Rectal smooth muscle tissue (tissue), 1 donor: Measurements from ENCODE around the gene DYSF.

Experiments
- H3K27ac ChIP-seq: one replicate; pipeline ENCODE4 v1.7.0; 2013; ENCODE audit warnings: low read depth, low read length, inconsistent platforms
- H3K27me3 ChIP-seq: one replicate; pipeline ENCODE4 v1.7.0; 2013; ENCODE audit warnings: low read length; ENCODE audit not compliant: control insufficient read depth, insufficient read depth
- H3K36me3 ChIP-seq: one replicate; pipeline ENCODE4 v1.7.0; 2013; ENCODE audit warnings: low read length; ENCODE audit not compliant: control insufficient read depth, insufficient read depth
- H3K4me1 ChIP-seq: one replicate; pipeline ENCODE4 v1.7.0; 2013; ENCODE audit warnings: low read length; ENCODE audit not compliant: control insufficient read depth, insufficient read depth
- H3K4me3 ChIP-seq: one replicate; pipeline ENCODE4 v1.7.0; 2013; ENCODE audit warnings: low read length
- H3K9ac ChIP-seq: one replicate; pipeline ENCODE4 v1.7.0; 2013; ENCODE audit warnings: low read length

The DYSF gene

GRCh38 chr2:71686781-71687180 is 233.4 kb downstream of the DYSF start:
- Histone ChIP-seq H3K27ac (no peak overlapping the region), H3K4me3 (no peak overlapping the region), H3K36me3 (peaks cover 3% of the 10 kb centered on the region), H3K9ac (no peak overlapping the region), H3K4me1 (no peaks in the 10 kb centered on the region), H3K27me3 (no peaks in the 10 kb centered on the region)

DNA sequence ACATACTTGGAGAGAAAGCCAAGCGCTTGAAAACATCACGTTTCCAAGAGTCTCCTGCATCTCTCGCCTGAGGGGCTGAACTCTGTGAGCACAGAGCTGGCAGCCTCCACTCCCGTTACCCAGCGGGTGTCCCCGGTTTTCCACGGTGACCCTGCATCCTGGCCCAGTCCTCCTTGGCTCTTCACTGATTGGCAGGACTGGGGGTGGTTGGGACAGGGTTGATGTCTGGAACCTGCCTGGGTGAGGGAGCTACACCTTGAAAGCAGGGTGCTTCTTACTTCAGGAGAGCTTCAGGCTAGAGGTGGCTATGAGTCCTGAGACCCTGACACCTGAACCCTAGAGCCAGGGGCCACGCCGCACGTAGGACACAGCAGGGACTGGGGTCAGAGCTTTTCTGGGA is 234.1 kb downstream of the DYSF start:
- Histone ChIP-seq H3K4me1 (no peaks in the 10 kb centered on the region), H3K4me3 (no peak overlapping the region), H3K27ac (no peak overlapping the region), H3K9ac (no peak overlapping the region), H3K36me3 (peaks cover 3% of the 10 kb centered on the region), H3K27me3 (no peaks in the 10 kb centered on the region)

- peaks cover 3% of the 10 kb centered on the region for H3K36me3 ChIP-seq
- H3K27ac ChIP-seq = no peak overlapping the region
- no peaks in the 10 kb centered on the region for H3K4me1 ChIP-seq
- no peak overlapping the region for H3K9ac ChIP-seq
- H3K27me3 ChIP-seq = no peaks in the 10 kb centered on the region
- no peak overlapping the region for H3K4me3 ChIP-seq
Measured at GRCh38 chr2:71688530-71688929, 235.2 kb downstream of the DYSF start.

DNA sequence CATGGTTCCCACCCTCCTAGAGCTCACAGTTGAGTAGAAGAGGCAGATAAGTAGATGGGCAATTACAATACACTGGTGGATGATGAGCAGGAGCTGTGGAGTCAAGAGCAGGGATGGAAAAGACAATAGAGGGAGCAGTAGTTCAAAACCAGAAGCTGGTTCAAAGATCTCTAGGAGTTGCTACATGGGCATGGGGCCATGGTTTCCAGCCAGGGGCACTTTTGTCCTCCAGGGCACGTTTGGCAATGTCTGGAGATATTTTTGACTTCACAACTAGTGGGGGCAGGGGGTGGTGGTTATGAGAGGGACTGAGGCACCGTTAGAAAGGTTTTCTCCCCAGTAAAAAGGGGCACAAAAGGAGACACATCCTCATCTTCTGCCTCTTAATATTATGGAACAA is 236.0 kb downstream of the DYSF start:
- Histone ChIP-seq H3K27ac (no peak overlapping the region), H3K4me1 (no peaks in the 10 kb centered on the region), H3K27me3 (no peaks in the 10 kb centered on the region), H3K4me3 (no peak overlapping the region), H3K9ac (no peak overlapping the region), H3K36me3 (peaks cover under 1% of the 10 kb centered on the region)

DNA sequence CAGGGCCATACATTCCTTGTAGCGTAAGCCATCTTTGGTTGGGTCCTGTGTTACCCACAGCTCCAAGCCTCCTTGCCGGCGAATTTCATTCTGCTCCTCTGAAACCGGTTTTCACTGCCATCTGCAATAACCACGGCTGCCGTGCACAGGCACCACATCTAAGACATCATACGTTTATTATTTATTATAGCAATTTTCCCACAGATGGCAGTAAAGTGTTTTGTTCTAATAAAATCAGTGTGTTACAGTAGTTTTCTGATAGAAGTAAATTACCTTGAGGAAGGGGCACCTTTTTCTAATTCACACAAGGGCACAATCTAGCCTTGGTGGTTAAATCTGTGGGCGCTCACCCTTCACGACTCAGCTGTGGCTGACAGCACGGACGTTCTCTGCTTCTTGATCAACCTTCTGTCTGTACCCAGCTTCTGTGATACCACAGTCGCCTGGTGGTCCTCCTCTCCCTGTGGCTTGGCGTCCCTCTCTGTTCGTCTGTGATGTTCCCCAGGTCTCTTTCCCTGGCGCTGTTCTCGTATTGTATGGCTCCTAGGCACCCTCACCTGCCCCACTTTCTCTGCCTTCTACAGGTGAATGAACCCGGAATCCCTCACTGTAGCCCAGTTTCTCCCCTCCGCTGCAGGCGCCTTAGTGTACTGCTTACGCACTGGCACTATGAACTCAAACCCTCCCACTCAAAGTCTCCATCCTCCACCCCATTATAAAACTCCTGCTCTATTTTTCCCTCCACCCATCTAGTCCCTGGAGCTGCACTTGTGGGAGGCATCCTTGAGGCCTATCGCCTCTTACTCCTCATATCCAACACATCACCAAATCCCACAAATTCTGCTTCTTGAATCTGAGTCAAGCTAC is 236.8 kb downstream of the DYSF start:
- no peak overlapping the region for H3K9ac ChIP-seq
- H3K27me3 ChIP-seq = no peaks in the 10 kb centered on the region
- no peaks in the 10 kb centered on the region for H3K4me1 ChIP-seq
- no peaks in the 10 kb centered on the region for H3K36me3 ChIP-seq
- H3K4me3 ChIP-seq = no peak overlapping the region
- no peak overlapping the region for H3K27ac ChIP-seq

DNA sequence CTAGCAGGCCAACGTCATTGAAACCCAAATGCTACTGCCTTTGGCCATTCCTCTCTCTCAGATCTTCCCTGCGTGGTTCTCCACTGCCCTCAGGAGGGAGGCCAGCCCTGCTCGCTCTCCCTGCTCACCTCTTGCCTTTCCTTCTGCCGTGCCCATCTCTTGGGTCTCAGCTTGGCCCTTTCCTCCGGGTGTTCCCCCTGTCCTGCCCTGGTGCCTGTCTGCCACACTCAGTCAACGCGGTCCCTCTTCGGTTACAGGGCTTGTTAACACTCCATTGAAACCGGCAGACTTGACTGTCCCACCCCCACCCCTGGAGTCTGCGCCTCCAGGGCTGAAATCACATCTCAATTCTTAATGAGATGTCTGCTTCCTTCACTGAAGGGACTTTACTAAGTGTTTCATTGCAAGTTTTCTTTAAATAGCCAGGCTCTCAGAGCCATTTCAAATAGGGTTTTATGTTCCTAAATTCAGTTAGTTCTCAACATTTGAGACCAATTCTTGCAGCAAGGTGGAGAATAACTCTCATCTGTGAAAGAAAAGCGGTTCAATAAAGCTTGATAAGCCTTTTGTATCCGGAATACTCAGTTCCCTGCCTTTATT is 237.6 kb downstream of the DYSF start:
- no peaks in the 10 kb centered on the region for H3K27me3 ChIP-seq
- no peaks in the 10 kb centered on the region for H3K36me3 ChIP-seq
- H3K4me3 ChIP-seq = no peak overlapping the region
- no peak overlapping the region for H3K27ac ChIP-seq
- H3K9ac ChIP-seq = no peak overlapping the region
- no peaks in the 10 kb centered on the region for H3K4me1 ChIP-seq

DNA sequence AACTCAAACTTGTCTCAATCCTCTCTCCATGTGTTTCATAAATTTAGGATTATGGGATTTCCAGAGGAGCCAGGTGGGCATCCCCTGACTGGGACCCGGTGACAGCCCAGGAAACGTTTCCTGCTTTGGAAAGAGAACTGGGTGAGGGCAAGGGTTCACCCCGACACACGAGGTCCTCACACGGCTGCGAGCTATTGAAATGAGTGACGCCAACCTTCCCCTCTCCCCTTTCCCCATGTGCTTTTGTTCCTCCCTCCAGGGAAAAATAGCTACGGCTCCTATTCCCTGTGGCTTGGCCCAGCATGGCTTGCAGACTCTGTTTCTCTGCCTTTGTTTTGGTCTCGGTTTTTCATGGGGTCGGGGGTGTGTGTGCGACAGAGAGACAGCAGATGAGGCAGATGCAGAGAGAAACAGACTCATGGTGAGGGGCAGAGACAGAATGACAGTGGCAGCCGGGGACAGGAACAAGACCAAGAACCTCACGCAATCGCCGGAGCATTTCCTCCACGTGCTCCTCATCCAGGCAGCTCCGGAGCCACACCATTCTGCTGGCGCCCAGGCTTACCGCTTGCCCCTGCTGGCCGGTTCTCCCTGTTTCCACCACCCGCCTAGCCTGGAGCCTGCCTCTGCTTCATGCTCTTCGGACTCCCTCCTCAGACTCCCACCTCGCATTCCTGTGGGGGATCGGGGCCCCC is 238.5 kb downstream of the DYSF start:
- no peak overlapping the region for H3K27ac ChIP-seq
- no peaks in the 10 kb centered on the region for H3K36me3 ChIP-seq
- H3K27me3 ChIP-seq = no peaks in the 10 kb centered on the region
- H3K4me3 ChIP-seq = no peak overlapping the region
- no peaks in the 10 kb centered on the region for H3K4me1 ChIP-seq
- no peak overlapping the region for H3K9ac ChIP-seq

DNA sequence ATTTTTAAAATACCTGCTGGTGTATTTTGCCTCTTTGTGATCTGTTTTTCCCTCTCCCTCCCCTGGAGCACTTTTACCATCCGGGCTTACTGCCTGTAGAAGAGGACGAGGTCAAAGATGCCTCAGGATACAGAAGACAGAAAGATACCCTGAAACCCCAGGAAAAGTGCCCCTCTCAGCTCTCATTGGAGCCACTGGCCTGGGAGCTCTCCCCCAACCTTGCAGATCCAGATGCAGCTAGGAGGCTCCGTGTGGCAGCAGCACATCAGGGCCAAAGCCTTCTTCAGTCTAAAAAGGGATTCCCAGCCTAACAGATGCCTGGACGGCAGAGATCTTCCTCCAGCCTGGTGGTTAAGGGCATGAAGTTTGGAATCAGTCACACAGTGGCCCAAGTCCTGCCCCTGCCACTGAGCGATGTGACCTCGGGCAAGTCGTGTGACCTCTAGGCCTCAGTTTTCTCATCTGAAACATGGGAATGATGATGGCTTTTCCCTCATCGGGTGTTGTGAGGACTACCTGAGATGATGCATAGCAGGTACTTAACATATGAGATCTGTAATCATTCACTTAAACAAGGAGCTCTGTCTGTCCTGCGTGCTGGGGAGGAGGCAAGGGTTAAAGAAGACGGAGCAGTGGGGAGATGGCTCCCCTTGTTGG is 239.4 kb downstream of the DYSF start:
- Histone ChIP-seq H3K9ac (no peak overlapping the region), H3K4me3 (no peak overlapping the region), H3K27ac (no peak overlapping the region), H3K4me1 (no peaks in the 10 kb centered on the region), H3K36me3 (no peaks in the 10 kb centered on the region), H3K27me3 (no peaks in the 10 kb centered on the region)

DNA sequence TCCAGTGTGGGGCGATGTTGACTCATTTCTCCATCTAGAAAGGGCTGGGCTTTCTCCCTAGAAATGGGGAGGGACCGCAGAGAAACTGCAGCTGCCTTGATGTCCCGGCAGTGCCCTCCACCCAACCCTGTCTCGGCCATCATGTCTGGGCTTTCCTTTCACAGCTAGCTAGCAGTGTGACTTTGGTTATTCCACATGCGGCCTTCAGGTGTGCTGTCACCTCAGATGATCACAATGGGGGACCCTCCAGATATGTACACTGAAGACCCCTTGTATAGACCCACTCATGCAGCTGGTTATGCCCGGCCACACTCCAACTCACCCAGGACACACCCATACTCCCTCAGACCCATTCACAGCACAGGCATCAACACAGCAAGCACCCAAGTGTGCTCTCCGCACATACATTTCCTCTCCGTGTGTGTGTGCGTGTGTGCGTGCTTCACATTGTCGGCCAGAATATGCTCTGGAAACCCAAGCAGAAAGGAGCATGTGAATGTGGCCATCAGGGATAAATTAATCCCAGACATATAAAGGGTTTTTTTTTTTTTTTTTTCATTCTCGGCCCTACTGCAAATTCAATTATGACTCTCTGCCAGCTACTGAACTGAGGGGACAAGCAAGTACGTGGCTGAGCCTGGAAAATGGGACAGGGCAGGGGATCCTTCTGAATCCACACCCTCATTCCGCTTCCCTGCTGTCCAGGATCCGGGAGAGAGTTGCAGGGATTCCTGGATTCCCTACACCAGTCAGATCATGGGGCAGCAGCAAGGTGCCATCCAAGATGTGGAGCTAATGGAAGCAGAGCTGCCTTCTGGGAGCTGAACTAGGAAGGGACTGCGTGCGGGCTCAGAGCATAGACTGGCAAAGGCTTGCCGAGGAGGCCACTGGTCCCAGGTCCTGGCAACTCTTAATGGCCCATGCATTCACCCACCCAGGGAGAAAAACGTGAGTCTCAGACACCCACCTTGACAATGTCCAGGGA is 240.2 kb downstream of the DYSF start:
- H3K27ac ChIP-seq = no peak overlapping the region
- no peaks in the 10 kb centered on the region for H3K4me1 ChIP-seq
- H3K9ac ChIP-seq = no peak overlapping the region
- no peak overlapping the region for H3K4me3 ChIP-seq
- H3K36me3 ChIP-seq = no peaks in the 10 kb centered on the region
- no peaks in the 10 kb centered on the region for H3K27me3 ChIP-seq

- Histone ChIP-seq H3K36me3 (no peaks in the 10 kb centered on the region), H3K4me3 (no peak overlapping the region), H3K27me3 (no peaks in the 10 kb centered on the region), H3K4me1 (no peaks in the 10 kb centered on the region), H3K27ac (no peak overlapping the region), H3K9ac (no peak overlapping the region)
Measured at GRCh38 chr2:71694501-71695234, 241.3 kb downstream of the DYSF start.
